HG03565 (cell line): ENCODE data around the gene ZDHHC14.

ENCODE experiments used
- ATAC-seq: cut with Tn5 transposase; IDR thresholded peaks from one replicate; pipeline ENCODE4 v1.9.1; 2021; ENCODE audit warnings: mild to moderate bottlenecking, moderate library complexity; ENCODE audit not compliant: unreplicated experiment

ZDHHC14 gene

GRCh38 chr6:157487110-157487773 is 106.3 kb downstream of the ZDHHC14 start:
- ATAC-seq = no peak

GRCh38 chr6:157488058-157488457 is 107.1 kb downstream of the ZDHHC14 start:
- ATAC-seq = no peak

GRCh38 chr6:157488716-157489118 is 107.7 kb downstream of the ZDHHC14 start:
- ATAC-seq = no peak

DNA sequence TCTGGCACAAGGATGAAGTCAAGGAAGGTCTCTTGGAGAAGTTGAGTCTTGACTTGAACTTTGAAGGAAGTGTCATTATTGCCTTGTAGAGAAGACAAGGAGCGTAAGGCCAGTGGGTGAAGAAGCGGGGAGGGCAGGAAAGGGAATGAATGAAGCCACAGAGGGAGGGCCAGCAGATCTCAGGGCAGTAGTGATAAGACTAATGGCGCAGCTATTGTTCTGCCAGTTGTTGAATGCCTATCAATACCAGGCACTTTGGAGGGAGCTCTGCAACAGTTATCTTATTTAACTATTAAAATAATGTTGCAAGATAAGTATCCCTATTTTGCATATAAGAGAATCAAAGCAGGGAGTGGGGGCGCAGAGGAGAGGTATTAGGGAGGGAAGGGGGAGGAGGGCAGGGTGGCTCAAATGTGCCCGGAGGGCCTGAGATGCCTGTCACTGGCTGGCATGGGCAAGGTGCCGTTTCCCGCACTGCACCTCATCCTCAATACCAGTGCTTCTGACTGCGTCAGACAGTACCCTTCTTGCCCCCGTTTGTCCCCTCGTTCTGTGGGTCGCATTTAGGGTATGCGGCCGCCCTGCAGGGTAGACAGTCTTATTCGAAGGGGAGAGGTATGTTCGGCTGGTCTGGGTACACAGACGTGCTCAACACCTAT is 109.8 kb downstream of the ZDHHC14 start:
- no peak for ATAC-seq

DNA sequence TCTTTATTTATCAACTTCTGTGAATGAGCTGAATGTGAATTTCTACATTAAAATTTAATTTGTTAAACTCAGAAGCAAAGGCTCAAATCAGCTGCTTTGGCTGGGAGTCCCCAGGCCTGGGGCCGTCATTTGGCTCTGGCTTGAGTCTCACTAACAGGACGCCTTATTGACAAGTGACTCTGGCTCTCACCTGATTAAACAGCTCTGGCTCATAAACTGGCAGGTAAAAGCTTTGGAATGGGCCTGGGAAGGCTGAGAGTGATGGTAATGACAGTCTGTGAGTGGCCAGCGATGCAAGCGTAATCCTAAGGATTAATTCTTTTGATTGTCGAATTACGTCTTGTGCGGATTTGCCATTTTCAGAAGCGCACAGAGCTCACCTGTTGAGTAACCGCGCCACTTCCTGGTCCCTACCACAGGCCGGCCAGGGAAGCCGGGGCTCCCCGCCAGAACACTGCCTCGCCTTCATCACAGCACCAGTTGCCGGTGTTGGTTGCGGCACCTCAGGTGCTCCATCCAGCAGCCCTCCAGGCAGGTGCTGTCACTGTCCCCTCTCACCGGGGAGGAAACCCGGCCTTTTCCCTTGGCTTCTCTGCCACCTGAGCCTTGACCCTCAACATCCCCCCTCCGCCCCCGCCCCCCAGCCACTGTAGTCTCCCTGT is 110.7 kb downstream of the ZDHHC14 start:
- no peak for ATAC-seq

GRCh38 chr6:157492249-157492648 is 111.3 kb downstream of the ZDHHC14 start:
- ATAC-seq = no peak

DNA sequence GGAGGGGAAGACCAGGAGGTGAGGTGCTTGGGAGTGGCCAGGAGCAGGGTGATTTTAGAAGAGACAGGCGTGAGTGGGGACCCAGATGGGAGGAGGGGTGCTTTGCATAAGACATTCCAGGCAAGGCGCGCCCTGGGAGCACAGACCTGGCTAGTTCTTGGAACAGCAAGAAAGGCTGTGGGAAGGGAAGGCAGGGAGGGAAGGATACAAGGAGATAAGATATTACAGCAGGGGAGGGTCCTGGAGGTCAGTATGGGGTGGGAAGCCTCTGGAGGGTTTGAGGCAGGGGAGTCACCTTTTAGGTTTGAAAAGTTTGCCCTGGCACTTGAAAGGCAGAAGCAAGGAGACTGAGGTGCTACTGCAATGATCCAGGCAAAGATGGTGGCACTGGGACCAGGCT is 111.8 kb downstream of the ZDHHC14 start:
- no peak for ATAC-seq

DNA sequence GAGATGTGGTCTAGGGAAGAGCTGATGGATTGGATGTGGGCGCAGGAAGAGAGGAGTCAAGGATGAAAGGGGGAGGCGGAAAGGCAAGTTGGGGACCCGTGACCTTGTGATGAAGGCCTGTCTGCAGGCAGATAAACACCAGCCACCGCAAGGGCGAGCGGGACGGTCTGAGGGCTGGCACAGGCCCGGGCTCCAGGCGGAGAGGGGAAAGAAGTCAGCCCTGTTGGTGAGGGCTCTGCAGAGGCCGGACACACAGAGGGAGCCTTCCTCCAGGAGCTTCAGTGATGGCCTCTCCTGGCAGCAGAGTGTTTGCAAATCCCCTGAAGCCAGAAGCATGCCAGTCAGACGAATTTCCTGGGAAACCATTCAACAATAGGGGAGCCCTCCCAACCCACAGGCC is 112.2 kb downstream of the ZDHHC14 start:
- ATAC-seq = no peak

DNA sequence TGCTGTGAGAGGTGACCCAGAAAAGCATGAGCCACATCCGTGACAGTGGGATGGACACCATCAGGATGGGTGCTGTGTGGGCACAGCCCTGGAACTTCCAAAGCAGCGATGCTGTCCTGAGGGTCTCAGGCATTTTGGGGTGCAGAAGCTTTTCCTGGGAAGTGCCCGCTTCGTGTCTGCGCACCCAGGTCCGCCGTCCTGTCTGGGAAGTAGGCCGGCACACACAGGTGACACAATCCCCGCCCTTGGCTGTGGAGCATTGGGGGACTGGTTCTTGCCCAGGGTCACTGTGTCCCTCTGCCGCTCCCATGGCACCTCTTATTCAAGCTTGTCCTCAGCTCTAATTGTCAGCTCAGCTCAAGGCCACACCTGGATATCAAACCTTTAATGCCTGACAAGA is 112.6 kb downstream of the ZDHHC14 start:
- no peak for ATAC-seq

GRCh38 chr6:157494132-157494710 is 113.2 kb downstream of the ZDHHC14 start:
- no peak for ATAC-seq

- ATAC-seq = no peak
Measured at GRCh38 chr6:157496534-157497095, 115.6 kb downstream of the ZDHHC14 start.

DNA sequence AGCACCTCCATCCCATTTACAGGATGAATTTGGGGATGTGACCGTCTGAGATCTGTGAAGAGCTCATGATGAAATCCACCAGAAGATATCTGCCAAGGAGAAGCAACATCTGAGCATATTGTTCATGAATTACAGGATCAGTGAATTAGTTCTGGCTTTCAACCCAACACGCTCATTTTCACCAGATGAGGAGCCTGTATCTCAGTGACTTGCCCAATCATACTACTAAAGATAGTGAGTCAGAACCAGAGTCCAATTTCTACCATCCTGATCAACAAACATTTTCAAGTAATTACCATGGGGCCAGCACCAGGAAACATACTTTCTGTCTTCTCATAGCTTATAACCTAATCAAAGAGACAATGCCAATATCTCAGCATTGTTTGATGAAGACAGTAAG is 116.6 kb downstream of the ZDHHC14 start:
- no peak for ATAC-seq

DNA sequence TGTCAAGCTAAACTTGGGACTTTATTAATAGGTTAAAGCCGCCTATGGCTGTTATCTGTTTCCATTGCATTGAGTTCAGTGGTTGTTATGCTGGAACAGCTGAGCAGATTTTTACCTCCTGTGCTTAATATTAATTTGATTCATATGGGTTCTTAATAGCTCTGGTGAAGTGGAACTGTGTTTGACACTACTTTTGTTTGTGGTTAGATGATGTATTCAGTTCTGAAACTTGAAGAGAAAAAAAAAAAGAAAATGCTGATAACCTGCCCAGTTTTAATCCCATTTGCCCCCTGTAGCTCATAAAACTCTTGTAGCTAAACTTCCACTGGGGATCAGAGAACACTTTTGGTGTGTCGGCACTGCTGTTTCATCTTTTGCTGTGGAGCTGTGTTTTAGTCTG is 117.8 kb downstream of the ZDHHC14 start:
- ATAC-seq = no peak

DNA sequence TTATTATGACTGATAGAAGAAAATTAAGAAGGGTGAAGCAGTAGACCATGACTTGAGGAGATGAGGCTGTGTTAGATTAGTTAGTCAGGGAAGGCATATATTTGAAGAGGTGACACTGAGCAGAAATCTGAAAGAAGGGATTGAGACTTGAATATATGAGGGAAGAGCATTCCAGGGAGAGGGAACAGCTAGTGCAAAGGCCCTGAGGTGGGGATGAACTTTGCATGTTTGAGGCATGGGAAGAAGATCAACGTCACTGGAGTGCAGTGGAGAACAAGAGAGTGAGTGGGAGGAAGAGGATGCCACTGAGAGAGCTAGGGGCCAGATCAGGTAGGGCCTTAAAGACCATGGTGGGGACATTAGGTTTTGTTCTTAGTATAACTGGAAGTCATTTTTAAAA is 119.0 kb downstream of the ZDHHC14 start:
- ATAC-seq = no peak

DNA sequence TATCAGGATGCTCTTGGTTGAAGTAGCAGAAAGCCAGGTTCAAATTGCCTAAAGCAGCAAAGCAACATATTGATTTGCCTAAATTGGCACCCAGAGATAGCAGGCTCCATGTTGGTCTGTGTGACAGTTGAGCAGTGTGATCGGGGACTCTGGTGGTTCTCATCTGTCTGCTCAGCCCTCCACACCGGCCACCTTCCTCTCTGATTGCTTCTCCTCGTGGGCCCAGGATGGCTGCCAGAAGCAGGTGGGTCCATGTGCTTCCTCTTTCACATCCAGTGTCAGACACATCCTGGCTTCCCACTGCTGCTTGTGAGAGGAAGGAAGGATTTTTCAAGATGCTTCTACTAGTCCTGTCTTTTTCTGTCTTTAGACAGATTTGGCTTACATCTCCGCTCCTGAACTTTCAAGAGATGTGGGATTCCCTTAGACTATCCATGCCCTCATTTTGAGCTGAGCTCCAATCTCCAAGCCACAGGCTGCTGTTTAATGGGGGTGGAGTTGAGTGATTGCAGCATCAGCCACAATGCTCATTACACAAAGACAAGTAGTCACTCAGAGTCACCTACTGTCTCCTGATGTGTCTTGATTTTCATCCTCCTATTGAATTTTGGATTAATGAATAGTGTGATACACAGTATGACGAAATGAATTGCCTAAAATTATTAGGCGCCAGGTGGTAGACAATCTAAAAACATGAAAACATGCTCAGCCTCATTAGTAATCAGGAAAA is 122.2 kb downstream of the ZDHHC14 start:
- no peak for ATAC-seq

DNA sequence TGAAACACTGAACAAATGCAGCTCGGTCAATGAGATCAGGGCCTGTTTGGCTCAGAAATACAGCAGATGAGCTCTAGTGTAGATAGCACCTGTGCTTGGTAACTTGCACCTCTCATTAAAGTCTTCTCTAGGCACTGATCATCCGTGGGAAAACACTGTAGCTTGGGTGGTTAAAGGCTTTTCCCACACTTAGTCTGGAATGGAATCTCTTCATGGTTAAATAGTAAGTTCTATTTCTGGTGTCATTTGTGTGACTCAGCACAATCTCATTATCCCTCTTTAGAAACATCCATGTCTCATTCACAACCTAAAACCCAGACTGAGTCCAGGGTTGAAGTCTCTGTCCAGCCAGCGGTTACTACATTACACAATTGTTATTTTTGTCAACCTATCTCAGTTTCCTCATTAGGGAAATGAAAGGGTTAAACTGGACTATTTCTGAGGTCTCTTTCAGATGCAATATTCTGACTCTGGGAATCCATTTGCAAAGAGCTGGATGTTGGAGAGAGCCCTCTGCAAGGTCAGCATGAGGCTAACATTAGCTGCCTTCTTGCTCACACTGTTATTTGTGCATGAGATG is 125.0 kb downstream of the ZDHHC14 start:
- no peak for ATAC-seq

- no peak for ATAC-seq
Measured at GRCh38 chr6:157510323-157511188, 129.6 kb downstream of the ZDHHC14 start.

- no peak for ATAC-seq
Measured at GRCh38 chr6:157511682-157512381, 130.8 kb downstream of the ZDHHC14 start.

- ATAC-seq = no peak
Measured at GRCh38 chr6:157512382-157512682, 131.3 kb downstream of the ZDHHC14 start.
